Measurements from ENCODE around the gene THSD4.
A peak's percentile ranks its signal among the peaks of the same experiment; 100 is the strongest.

THSD4 gene

GRCh38 chr15:71290881-71291635 lies 175.8 kb downstream of the THSD4 start:
- H3K9me3 ChIP-seq: no peaks in the 10 kb centered on the region
- H3K4me1 ChIP-seq: no peaks in the 10 kb centered on the region
- H3K36me3 ChIP-seq (replicated peaks): no peaks in the 10 kb centered on the region
- no peaks in the 10 kb centered on the region for H3K27me3 ChIP-seq (ENCODE audit: low read depth)
- in situ Hi-C loops (cut with MboI; ENCODE audit: low sequenced_read_pairs): no loop called here
- no peak for DNase-seq (ENCODE audit: low spot score in 2 of 2)
- H3K4me3 ChIP-seq: no peak overlapping the region

- Histone ChIP-seq H3K36me3 (replicated peaks) (no peaks in the 10 kb centered on the region), H3K9me3 (no peaks in the 10 kb centered on the region), H3K4me3 (no peak overlapping the region), H3K4me1 (no peaks in the 10 kb centered on the region), H3K27me3 (ENCODE audit: low read depth) (no peaks in the 10 kb centered on the region)
- in situ Hi-C loops (cut with MboI; ENCODE audit: low sequenced_read_pairs): no loop called here
- no peak for DNase-seq (ENCODE audit: low spot score in 2 of 2)
These were observed 176.5 kb downstream of the THSD4 start for GRCh38 chr15:71291723-71292122.

GRCh38 chr15:71293723-71294122 lies 178.5 kb downstream of the THSD4 start:
- DNase-seq (ENCODE audit: low spot score in 2 of 2): no peak
- no peaks in the 10 kb centered on the region for H3K27me3 ChIP-seq (ENCODE audit: low read depth)
- H3K4me1 ChIP-seq: no peaks in the 10 kb centered on the region
- H3K4me3 ChIP-seq: no peak overlapping the region
- no peaks in the 10 kb centered on the region for H3K9me3 ChIP-seq
- in situ Hi-C loops (cut with MboI; ENCODE audit: low sequenced_read_pairs): no loop called here
- no peaks in the 10 kb centered on the region for H3K36me3 ChIP-seq (replicated peaks)

GRCh38 chr15:71294251-71294910 lies 179.1 kb downstream of the THSD4 start:
- Histone ChIP-seq H3K4me1 (no peaks in the 10 kb centered on the region), H3K9me3 (no peaks in the 10 kb centered on the region), H3K4me3 (no peak overlapping the region), H3K36me3 (replicated peaks) (no peaks in the 10 kb centered on the region), H3K27me3 (ENCODE audit: low read depth) (no peaks in the 10 kb centered on the region)
- in situ Hi-C loops (cut with MboI; ENCODE audit: low sequenced_read_pairs): no loop called here
- DNase-seq (ENCODE audit: low spot score in 2 of 2): no peak

- H3K4me1 ChIP-seq: no peaks in the 10 kb centered on the region
- no peaks in the 10 kb centered on the region for H3K9me3 ChIP-seq
- DNase-seq (ENCODE audit: low spot score in 2 of 2): no peak
- in situ Hi-C loops (cut with MboI; ENCODE audit: low sequenced_read_pairs): no loop called here
- no peak overlapping the region for H3K4me3 ChIP-seq
- H3K27me3 ChIP-seq (ENCODE audit: low read depth): no peaks in the 10 kb centered on the region
- no peaks in the 10 kb centered on the region for H3K36me3 ChIP-seq (replicated peaks)
These were observed 179.8 kb downstream of the THSD4 start for GRCh38 chr15:71294911-71295602.

GRCh38 chr15:71295603-71296314 lies 180.5 kb downstream of the THSD4 start:
- Histone ChIP-seq H3K4me1 (no peaks in the 10 kb centered on the region), H3K36me3 (replicated peaks) (no peaks in the 10 kb centered on the region), H3K9me3 (no peaks in the 10 kb centered on the region), H3K27me3 (ENCODE audit: low read depth) (no peaks in the 10 kb centered on the region), H3K4me3 (no peak overlapping the region)
- in situ Hi-C loops (cut with MboI; ENCODE audit: low sequenced_read_pairs): no loop called here
- DNase-seq (ENCODE audit: low spot score in 2 of 2): no peak

GRCh38 chr15:71296315-71296679 lies 181.0 kb downstream of the THSD4 start:
- in situ Hi-C loops (cut with MboI; ENCODE audit: low sequenced_read_pairs): no loop called here

GRCh38 chr15:71301958-71302621 lies 186.8 kb downstream of the THSD4 start:
- no peaks in the 10 kb centered on the region for H3K27me3 ChIP-seq (ENCODE audit: low read depth)
- no peaks in the 10 kb centered on the region for H3K4me1 ChIP-seq

More at GRCh38 chr15:71296315-71296679, 181.0 kb downstream of the THSD4 start:
- DNase-seq (ENCODE audit: low spot score in 2 of 2): no peak
- Histone ChIP-seq H3K9me3 (no peaks in the 10 kb centered on the region), H3K4me1 (no peaks in the 10 kb centered on the region), H3K36me3 (replicated peaks) (no peaks in the 10 kb centered on the region), H3K27me3 (ENCODE audit: low read depth) (no peaks in the 10 kb centered on the region), H3K4me3 (no peak overlapping the region)

GRCh38 chr15:71302861-71303410 lies 187.7 kb downstream of the THSD4 start:
- Histone ChIP-seq H3K9me3 (no peaks in the 10 kb centered on the region; the same call in 1 of the 2 replicates), H3K4me3 (no peak overlapping the region), H3K36me3 (replicated peaks) (no peaks in the 10 kb centered on the region), H3K27me3 (ENCODE audit: low read depth) (no peaks in the 10 kb centered on the region), H3K4me1 (no peaks in the 10 kb centered on the region)
- in situ Hi-C loops (cut with MboI; ENCODE audit: low sequenced_read_pairs): no loop called here
- no peak for DNase-seq (ENCODE audit: low spot score in 2 of 2)

More at GRCh38 chr15:71301958-71302621, 186.8 kb downstream of the THSD4 start:
- Histone ChIP-seq H3K4me3 (no peak overlapping the region), H3K36me3 (replicated peaks) (no peaks in the 10 kb centered on the region), H3K9me3 (no peaks in the 10 kb centered on the region)
- DNase-seq (ENCODE audit: low spot score in 2 of 2): no peak
- in situ Hi-C loops (cut with MboI; ENCODE audit: low sequenced_read_pairs): no loop called here

GRCh38 chr15:71303977-71304376 lies 188.7 kb downstream of the THSD4 start:
- in situ Hi-C loops (cut with MboI; ENCODE audit: low sequenced_read_pairs): no loop called here
- no peaks in the 10 kb centered on the region for H3K36me3 ChIP-seq (replicated peaks)
- no peaks in the 10 kb centered on the region for H3K4me1 ChIP-seq
- H3K27me3 ChIP-seq (ENCODE audit: low read depth): no peaks in the 10 kb centered on the region
- no peak for DNase-seq (ENCODE audit: low spot score in 2 of 2)
- no peak overlapping the region for H3K4me3 ChIP-seq
- no peaks in the 10 kb centered on the region; the same call in 1 of the 2 replicates for H3K9me3 ChIP-seq

GRCh38 chr15:71304681-71305080 lies 189.4 kb downstream of the THSD4 start:
- in situ Hi-C loops (cut with MboI; ENCODE audit: low sequenced_read_pairs): no loop called here
- Histone ChIP-seq H3K4me3 (no peak overlapping the region), H3K9me3 (no peaks in the 10 kb centered on the region; the same call in 1 of the 2 replicates), H3K36me3 (replicated peaks) (no peaks in the 10 kb centered on the region), H3K27me3 (ENCODE audit: low read depth) (no peaks in the 10 kb centered on the region), H3K4me1 (no peaks in the 10 kb centered on the region)
- DNase-seq (ENCODE audit: low spot score in 2 of 2): no peak

GRCh38 chr15:71306538-71306937 lies 191.3 kb downstream of the THSD4 start:
- H3K27me3 ChIP-seq (ENCODE audit: low read depth): no peaks in the 10 kb centered on the region
- H3K4me1 ChIP-seq: no peaks in the 10 kb centered on the region
- no peak for DNase-seq (ENCODE audit: low spot score in 2 of 2)
- H3K36me3 ChIP-seq (replicated peaks): no peaks in the 10 kb centered on the region
- no peaks in the 10 kb centered on the region; the same call in 1 of the 2 replicates for H3K9me3 ChIP-seq
- in situ Hi-C loops (cut with MboI; ENCODE audit: low sequenced_read_pairs): no loop called here
- no peak overlapping the region for H3K4me3 ChIP-seq

GRCh38 chr15:71312194-71312708 lies 197.0 kb downstream of the THSD4 start:
- H3K4me1 ChIP-seq: no peaks in the 10 kb centered on the region
- no peaks in the 10 kb centered on the region for H3K27me3 ChIP-seq (ENCODE audit: low read depth)
- H3K36me3 ChIP-seq (replicated peaks): no peaks in the 10 kb centered on the region
- H3K9me3 ChIP-seq: peaks cover 3% of the 10 kb centered on the region
- peak in 1 of 2 experiments; percentile 24 for DNase-seq (ENCODE audit: low spot score in 2 of 2)
- no peak overlapping the region for H3K4me3 ChIP-seq
- in situ Hi-C loops (cut with MboI; ENCODE audit: low sequenced_read_pairs): no loop called here

Measured in HAP-1 (cell line).